ENCODE results near the gene SAP130.

The SAP130 gene

GRCh38 chr2:128054104-128054885 lies 26.4 kb upstream of the SAP130 start:
- Histone ChIP-seq H3K9ac (ENCODE audit: insufficient read length) (no peak overlapping the region), H3K9me3 (ENCODE audit: low read depth, low read length) (no peaks in the 10 kb centered on the region), H3K36me3 (ENCODE audit: insufficient read depth, low read length) (no peaks in the 10 kb centered on the region), H3K4me3 (no peak overlapping the region), H3K27ac (no peak overlapping the region)
- DNase-seq (ENCODE audit: low read depth, low spot score), result no peak
- TF ChIP-seq POLR2AphosphoS5 (IDR thresholded peaks at IDR 0.05; ENCODE audit: borderline replicate concordance, low read depth, low read length) (no peak), EZH2 (IDR thresholded peaks at IDR 0.05) (no peak), FOXP2 (optimal IDR thresholded peaks at IDR 0.05; ENCODE audit: control extremely low read depth, extremely low read length, insufficient read depth) (no peak)

DNA sequence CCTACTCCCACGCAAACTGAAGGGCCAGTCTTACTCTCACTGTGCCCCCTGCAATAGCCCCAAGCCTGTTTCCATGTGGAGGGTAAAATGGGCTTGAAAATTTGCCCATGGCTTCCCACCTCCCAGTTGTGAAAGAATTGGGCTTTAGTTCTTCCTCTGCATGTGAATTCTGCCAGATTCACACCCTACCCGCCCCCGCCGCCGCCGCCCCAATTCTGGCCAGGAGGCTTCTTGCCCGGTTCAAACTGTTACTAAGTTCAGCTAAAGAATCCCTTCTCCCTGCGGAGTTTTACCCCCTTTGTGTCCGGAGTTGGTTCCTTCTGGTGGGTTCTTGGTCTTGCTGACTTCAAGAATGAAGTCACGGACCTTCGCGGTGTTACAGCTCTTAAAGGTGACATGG lies 25.5 kb upstream of the SAP130 start:
- no peak for DNase-seq (ENCODE audit: low read depth, low spot score)

DNA sequence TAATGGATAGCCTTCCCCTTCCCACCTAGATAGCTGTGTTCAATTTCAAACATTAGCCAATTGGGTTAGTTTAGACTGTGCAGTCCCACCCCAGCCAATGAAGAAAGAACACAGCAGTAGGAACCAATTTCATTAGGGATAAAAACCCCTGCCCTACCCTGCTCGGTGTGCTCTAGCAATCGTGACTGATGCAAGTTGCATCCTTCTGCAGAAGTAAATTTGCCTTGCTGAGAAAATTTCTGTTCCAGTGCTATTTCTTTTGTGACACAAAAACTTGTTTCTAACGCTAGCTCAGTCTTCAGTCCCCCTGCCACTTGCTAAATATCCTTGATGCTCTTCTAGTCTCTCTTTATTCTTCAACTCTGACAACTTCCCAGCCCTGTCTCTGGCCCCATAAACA lies 15.2 kb upstream of the SAP130 start:
- H3K4me3 ChIP-seq, result no peak overlapping the region
- peaks cover 5% of the 10 kb centered on the region; the same call in 1 of the 2 replicates for H3K9me3 ChIP-seq (ENCODE audit: low read depth, low read length)
- H3K9ac ChIP-seq (ENCODE audit: insufficient read length), result no peak overlapping the region

More for the DNA sequence above, 25.5 kb upstream of the SAP130 start:
- Histone ChIP-seq H3K36me3 (ENCODE audit: insufficient read depth, low read length) (no peaks in the 10 kb centered on the region), H3K9me3 (ENCODE audit: low read depth, low read length) (no peaks in the 10 kb centered on the region), H3K4me3 (no peak overlapping the region), H3K9ac (ENCODE audit: insufficient read length) (no peak overlapping the region), H3K27ac (no peak overlapping the region)
- TF ChIP-seq EZH2 (IDR thresholded peaks at IDR 0.05), result no peak
- TF ChIP-seq POLR2AphosphoS5 (IDR thresholded peaks at IDR 0.05; ENCODE audit: borderline replicate concordance, low read depth, low read length), result no peak
- TF ChIP-seq FOXP2 (optimal IDR thresholded peaks at IDR 0.05; ENCODE audit: control extremely low read depth, extremely low read length, insufficient read depth), result no peak

GRCh38 chr2:128041561-128041960 lies 13.7 kb upstream of the SAP130 start:
- DNase-seq (ENCODE audit: low read depth, low spot score), result no peak
- Histone ChIP-seq H3K9me3 (ENCODE audit: low read depth, low read length) (peaks cover 10% of the 10 kb centered on the region; the same call in 1 of the 2 replicates), H3K4me3 (no peak overlapping the region), H3K9ac (ENCODE audit: insufficient read length) (no peak overlapping the region), H3K27ac (no peak overlapping the region), H3K36me3 (ENCODE audit: insufficient read depth, low read length) (no peaks in the 10 kb centered on the region)
- no peak for TF ChIP-seq EZH2 (IDR thresholded peaks at IDR 0.05)
- TF ChIP-seq POLR2AphosphoS5 (IDR thresholded peaks at IDR 0.05; ENCODE audit: borderline replicate concordance, low read depth, low read length), result no peak
- no peak for TF ChIP-seq FOXP2 (optimal IDR thresholded peaks at IDR 0.05; ENCODE audit: control extremely low read depth, extremely low read length, insufficient read depth)

More for the DNA sequence above, 15.2 kb upstream of the SAP130 start:
- H3K27ac ChIP-seq, result no peak overlapping the region
- DNase-seq (ENCODE audit: low read depth, low spot score), result no peak
- TF ChIP-seq POLR2AphosphoS5 (IDR thresholded peaks at IDR 0.05; ENCODE audit: borderline replicate concordance, low read depth, low read length) (no peak), EZH2 (IDR thresholded peaks at IDR 0.05) (no peak), FOXP2 (optimal IDR thresholded peaks at IDR 0.05; ENCODE audit: control extremely low read depth, extremely low read length, insufficient read depth) (no peak)
- no peaks in the 10 kb centered on the region for H3K36me3 ChIP-seq (ENCODE audit: insufficient read depth, low read length)

- no peak overlapping the region for H3K27ac ChIP-seq
- H3K9ac ChIP-seq (ENCODE audit: insufficient read length), result no peak overlapping the region
- DNase-seq (ENCODE audit: low read depth, low spot score), result no peak
- TF ChIP-seq POLR2AphosphoS5 (IDR thresholded peaks at IDR 0.05; ENCODE audit: borderline replicate concordance, low read depth, low read length) (no peak), EZH2 (IDR thresholded peaks at IDR 0.05) (no peak), FOXP2 (optimal IDR thresholded peaks at IDR 0.05; ENCODE audit: control extremely low read depth, extremely low read length, insufficient read depth) (no peak)
- H3K36me3 ChIP-seq (ENCODE audit: insufficient read depth, low read length), result no peaks in the 10 kb centered on the region
- H3K9me3 ChIP-seq (ENCODE audit: low read depth, low read length), result peaks cover 10% of the 10 kb centered on the region; the same call in 1 of the 2 replicates
- H3K4me3 ChIP-seq, result no peak overlapping the region
Measured at GRCh38 chr2:128040166-128040771, 12.4 kb upstream of the SAP130 start.

GRCh38 chr2:128039535-128039934 lies 11.7 kb upstream of the SAP130 start:
- H3K9me3 ChIP-seq (ENCODE audit: low read depth, low read length), result peaks cover 10% of the 10 kb centered on the region; the same call in 1 of the 2 replicates
- DNase-seq (ENCODE audit: low read depth, low spot score), result no peak
- H3K4me3 ChIP-seq, result no peak overlapping the region
- no peak overlapping the region for H3K27ac ChIP-seq
- H3K36me3 ChIP-seq (ENCODE audit: insufficient read depth, low read length), result no peaks in the 10 kb centered on the region
- no peak for TF ChIP-seq EZH2 (IDR thresholded peaks at IDR 0.05)
- TF ChIP-seq POLR2AphosphoS5 (IDR thresholded peaks at IDR 0.05; ENCODE audit: borderline replicate concordance, low read depth, low read length), result no peak
- TF ChIP-seq FOXP2 (optimal IDR thresholded peaks at IDR 0.05; ENCODE audit: control extremely low read depth, extremely low read length, insufficient read depth), result no peak
- no peak overlapping the region for H3K9ac ChIP-seq (ENCODE audit: insufficient read length)

DNA sequence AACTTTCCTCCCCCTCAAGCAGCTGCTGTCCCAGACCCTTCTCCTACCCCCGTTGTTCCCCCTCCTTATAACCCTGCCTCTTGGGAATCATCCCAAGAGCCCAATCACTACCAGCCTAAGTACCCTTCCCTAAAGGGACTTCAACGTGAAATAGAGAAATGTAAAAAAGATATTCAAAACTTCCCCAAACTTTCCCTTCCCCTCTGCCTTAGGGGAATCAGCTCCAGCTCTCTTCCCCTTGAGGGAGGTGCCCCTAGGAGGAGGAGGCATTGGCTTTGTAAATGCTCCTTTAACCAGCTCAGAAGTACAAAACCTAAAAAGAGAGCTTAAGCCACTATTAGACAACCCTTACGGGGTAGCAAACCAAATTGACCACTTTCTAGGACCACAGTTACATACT lies 10.6 kb upstream of the SAP130 start:
- no peak overlapping the region for H3K27ac ChIP-seq
- TF ChIP-seq EZH2 (IDR thresholded peaks at IDR 0.05), result no peak
- no peak for TF ChIP-seq POLR2AphosphoS5 (IDR thresholded peaks at IDR 0.05; ENCODE audit: borderline replicate concordance, low read depth, low read length)
- no peak for TF ChIP-seq FOXP2 (optimal IDR thresholded peaks at IDR 0.05; ENCODE audit: control extremely low read depth, extremely low read length, insufficient read depth)
- H3K4me3 ChIP-seq, result no peak overlapping the region
- no peak overlapping the region for H3K9ac ChIP-seq (ENCODE audit: insufficient read length)
- H3K36me3 ChIP-seq (ENCODE audit: insufficient read depth, low read length), result no peaks in the 10 kb centered on the region
- DNase-seq (ENCODE audit: low read depth, low spot score), result no peak
- H3K9me3 ChIP-seq (ENCODE audit: low read depth, low read length), result peaks cover 8% of the 10 kb centered on the region; the same call in 1 of the 2 replicates

- DNase-seq (ENCODE audit: low read depth, low spot score), result no peak
- Histone ChIP-seq H3K36me3 (ENCODE audit: insufficient read depth, low read length) (no peaks in the 10 kb centered on the region), H3K4me3 (no peak overlapping the region), H3K9me3 (ENCODE audit: low read depth, low read length) (peaks cover 5% of the 10 kb centered on the region; the same call in 1 of the 2 replicates), H3K27ac (no peak overlapping the region), H3K9ac (ENCODE audit: insufficient read length) (no peak overlapping the region)
- no peak for TF ChIP-seq EZH2 (IDR thresholded peaks at IDR 0.05)
- no peak for TF ChIP-seq POLR2AphosphoS5 (IDR thresholded peaks at IDR 0.05; ENCODE audit: borderline replicate concordance, low read depth, low read length)
- TF ChIP-seq FOXP2 (optimal IDR thresholded peaks at IDR 0.05; ENCODE audit: control extremely low read depth, extremely low read length, insufficient read depth), result no peak
Measured at GRCh38 chr2:128037649-128038048, 9.8 kb upstream of the SAP130 start.
